HG03575 (cell line): ENCODE data around the gene NGRN.
"Not testable (repeated sequence)": the region's sequence is repeated elsewhere in the genome, so short reads cannot be mapped to it uniquely, and the experiment has no call there.

Source experiments
- ATAC-seq: cut with Tn5 transposase; IDR thresholded peaks from one replicate; pipeline ENCODE4 v1.9.1; 2021; ENCODE audit not compliant: unreplicated experiment, insufficient number of reproducible peaks, low FRiP score; ENCODE audit errors: extremely low read depth

Gene NGRN

DNA sequence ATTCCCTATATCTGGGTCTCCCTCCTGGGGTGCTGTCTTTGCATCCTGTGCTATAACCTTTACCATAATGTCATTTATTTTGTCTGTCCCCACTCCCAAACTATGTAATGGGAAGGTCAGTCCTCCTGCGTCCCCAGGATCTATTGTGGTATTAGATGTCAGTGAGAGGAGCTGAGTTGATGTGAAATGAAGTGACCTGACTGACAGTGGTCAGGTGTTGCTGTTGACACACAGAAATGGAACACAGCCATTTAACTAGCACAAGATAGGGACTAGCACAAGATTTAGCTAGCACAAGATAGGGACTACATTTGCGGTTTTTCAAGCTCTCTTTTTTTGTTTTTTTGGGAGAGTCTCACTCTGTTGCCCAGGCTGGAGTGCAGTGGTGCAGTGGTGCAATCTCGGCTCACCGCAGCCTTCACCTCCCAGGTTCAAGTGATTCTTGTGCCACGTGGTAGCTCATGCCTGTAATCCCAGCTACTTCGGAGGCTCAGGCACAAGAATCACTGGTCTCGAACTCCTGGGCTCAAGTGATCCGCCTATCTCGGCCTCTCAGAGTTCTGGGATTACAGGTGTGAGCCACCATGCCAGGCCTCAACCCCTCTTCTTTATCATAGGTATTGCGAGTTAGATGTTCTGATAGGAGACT, 5.2 kb downstream of the NGRN start:
- ATAC-seq, result no peak

DNA sequence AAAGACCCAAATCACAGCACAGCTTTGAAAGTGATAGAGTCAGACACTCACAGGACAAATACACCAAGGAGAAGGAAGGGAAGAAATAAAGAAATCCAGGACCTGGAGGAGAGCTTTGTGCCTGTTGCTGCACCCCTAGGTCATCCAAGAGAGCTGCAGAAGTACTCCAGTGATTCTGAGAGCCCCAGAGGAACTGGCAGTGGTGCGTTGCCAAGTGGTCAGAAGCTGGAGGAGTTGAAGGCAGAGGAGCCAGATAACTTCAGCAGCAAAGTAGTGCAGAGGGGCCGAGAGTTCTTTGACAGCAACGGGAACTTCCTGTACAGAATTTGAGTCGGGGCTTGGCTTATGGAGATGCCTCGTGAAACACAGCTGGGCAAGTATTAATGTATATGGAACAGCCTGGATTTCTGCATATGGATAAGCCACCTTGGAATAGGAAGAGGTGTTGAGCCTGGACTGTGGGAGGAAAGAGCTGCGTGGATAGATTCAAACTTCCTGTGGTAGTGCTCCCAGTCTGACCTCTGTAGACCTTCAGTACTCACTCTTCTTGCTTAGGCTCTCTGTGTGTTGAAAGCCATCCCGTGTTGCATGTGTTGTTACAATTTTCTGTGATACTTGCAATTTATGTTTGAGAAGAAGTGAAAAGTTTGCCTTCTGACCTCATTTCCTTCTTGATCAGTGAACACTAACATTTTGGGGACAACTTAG, 6.1 kb downstream of the NGRN start:
- no peak for ATAC-seq

DNA sequence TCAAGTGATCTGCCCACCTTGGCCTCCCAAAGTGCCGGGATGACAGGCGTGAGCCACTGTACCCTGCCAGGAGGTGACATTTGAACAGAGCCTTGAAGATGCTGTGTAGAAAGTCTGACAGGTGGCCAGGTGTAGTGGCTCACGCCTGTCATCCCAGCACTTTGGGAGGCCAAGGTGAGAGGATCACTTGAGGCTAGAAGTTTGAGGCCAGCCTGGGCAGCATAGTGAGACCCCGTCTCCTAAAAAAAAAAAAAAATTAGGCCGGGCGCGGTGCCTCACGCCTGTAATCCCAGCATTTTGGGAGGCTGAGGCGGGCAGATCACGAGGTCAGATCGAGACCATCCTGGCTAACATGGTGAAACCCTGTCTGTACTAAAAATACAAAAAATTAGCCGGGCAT, 13.0 kb downstream of the NGRN start:
- not testable (repeated sequence) for ATAC-seq

DNA sequence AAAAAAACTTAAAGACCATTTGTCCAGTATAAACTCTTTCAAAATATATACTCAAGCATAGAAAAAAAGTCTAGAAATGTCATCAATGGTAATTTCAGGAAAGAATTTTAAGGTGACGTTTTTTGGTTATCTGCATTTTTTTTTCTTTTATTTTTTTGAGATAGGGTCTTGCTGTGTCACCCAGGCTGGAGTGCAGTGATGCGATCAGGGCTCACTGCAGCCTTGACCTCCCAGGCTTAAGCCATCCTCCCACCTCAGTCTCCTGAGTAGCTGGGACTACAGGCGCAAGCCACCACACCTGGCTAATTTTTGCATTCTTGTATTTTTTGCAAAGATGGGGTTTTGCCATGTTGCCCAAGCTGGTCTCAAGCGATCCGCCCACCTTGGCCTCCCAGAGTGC, 15.3 kb downstream of the NGRN start:
- ATAC-seq, result not testable (repeated sequence)

DNA sequence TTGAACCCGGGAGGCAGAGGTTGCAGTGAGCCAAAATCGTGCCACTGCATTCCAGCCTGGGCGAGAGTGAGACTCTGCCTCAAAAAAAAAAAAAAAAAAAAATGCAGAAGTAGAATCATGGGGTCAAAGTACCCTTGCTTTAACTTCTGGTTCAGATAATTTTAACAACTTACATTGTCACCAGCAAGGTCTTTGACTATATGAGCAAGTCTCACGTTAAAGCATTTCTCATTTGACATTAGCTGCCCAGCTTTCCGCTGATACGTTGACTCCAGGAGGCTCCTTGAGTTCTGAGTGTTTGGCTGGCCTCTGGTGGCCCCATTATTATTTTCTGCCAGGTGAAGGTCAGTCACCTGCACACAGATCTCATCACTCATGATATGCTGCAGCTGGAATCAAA, 16.2 kb downstream of the NGRN start:
- not testable (repeated sequence) for ATAC-seq

DNA sequence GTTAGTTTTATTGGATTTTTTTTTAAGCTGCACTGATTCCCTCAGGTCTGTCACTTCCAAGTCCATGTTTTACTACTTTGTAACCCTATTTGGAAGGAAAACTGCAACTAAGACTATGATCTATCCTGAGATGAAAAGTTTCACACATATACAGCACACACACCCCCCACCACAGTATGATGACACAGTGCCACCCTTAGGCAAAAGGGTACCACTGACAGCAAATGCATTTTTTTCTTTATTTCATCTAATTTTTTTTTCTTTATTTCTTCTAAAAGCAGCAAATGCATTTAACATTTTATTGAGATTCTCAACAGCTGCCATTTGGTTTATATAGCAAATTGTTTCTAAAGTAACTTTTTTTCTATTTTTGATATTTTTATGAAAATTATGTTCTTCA, 21.2 kb downstream of the NGRN start:
- ATAC-seq, result no peak

DNA sequence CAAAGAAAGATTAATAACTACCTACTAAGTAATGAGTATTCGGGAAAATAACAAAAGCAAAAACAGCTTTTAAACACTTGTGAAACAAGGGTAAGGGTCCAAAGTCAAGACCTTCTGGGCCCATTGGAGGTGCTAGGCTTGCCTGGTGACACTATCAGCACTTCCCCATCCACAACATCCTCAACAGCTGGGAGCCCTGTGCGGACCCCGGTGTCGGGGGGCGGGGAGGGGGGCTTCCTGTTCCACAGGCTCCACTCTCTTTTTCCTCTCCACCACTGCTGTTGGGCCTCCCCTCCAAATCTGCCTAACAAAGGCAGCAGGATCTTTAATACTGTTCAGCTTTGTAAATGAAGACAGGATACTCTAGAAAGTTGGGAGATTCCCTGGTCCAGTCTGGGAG, 21.6 kb downstream of the NGRN start:
- no peak for ATAC-seq

DNA sequence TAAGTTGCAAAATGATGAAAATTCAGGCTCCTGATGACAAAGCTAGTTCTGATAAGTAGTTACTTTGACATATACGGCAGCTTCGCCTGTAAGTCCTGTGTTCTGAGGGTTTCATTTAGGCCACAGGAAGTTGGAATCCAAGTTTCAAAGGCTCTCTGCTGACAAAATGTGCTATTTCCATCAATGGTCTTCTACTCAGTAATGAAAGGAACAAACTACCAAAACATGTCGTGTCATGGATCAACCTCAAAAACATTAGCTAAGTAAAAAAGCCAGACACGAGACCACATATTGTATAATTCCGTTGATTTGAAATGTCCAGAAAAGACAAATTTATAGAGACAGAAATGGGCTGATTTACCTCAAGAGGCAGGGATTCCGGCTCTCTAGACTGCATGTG, 22.5 kb downstream of the NGRN start:
- ATAC-seq, result no peak

DNA sequence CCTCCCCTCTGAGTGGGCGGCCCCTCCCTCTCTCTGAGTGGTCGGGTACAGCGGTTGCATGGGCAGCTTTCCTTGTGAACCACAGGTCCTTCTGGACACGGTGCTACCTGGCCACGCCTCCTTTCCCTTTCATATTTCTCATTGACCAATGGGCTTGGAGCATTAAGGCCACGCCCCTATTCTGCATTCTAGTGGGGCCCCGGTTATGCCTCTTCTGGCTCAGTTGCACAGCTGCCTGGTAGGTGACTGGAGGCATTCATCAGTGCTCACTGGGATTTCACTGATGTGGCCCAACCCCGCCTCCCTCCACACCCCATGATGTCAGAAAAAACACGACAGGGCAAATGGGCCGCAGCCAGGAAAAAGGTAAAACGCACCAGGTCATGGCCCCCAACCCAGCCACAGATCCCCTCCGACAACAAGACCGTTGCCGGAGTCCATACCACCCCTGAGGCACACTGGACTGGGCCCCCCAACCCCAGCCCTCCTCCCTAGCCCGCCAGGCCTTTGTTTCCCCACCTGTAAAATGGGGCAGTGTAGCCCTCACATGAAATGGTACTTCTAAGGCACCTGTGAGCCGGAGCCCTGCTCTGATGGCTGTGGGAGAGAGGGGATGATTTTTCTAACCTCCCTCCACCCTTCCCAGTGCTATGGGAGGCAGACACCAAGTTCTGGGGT, 26.3 kb downstream of the NGRN start:
- no peak for ATAC-seq

DNA sequence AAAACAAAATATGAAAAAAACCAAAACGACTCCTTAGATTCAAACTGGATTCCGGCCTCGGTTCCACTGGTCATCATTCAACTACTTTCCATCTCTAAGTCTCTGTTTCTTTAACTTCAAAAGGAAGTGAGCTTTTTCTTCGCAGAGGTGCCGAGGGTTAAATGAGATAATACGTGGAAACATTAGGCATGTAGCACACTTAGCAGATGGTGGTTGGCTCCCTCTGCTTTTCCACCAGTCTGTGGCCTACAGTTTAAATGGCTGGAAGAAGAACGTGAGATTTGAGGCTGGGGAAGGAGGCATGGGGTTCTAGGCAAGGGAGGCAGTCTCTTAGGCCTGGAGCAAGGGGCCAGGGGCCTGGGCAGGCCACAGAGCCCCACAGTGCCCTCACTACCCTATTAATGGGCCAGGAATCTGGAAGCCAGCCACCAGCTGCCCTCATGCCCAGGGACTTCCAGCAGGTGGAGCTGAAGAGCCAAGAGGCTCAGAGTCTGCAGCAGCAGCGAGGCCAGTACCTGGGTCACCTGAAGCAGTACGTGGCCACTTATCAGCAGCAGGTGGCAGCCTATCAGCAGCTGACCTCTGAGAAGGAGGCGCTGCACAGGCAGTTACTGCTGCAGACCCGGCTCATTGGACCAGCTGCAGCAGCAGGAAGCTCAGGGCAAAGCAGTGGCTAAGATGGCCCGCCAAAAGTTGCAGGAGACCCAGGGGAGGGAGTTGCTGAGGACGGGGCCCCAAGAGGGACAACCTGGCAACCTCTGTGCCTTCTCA, 27.8 kb downstream of the NGRN start:
- not testable (repeated sequence) for ATAC-seq

DNA sequence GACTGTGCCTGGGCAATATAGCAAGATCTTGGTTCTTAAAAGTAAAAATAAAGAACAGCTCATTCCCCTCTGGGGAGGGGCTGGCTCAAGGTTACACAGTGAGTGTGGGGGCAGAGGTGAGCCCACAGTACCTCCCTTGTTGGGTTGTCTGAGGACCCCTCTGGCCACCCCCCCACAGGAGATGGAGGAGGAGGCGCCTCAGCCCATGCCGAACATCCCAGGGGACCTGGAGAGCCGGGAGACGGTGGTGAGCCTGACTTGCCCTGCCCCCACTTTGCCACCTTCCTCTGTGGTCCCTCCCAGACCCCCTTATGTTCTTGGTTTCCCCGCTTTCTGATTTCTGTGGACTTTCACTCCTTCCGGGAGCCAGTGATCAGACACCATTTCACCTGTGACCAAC, 28.7 kb downstream of the NGRN start:
- ATAC-seq, result no peak

DNA sequence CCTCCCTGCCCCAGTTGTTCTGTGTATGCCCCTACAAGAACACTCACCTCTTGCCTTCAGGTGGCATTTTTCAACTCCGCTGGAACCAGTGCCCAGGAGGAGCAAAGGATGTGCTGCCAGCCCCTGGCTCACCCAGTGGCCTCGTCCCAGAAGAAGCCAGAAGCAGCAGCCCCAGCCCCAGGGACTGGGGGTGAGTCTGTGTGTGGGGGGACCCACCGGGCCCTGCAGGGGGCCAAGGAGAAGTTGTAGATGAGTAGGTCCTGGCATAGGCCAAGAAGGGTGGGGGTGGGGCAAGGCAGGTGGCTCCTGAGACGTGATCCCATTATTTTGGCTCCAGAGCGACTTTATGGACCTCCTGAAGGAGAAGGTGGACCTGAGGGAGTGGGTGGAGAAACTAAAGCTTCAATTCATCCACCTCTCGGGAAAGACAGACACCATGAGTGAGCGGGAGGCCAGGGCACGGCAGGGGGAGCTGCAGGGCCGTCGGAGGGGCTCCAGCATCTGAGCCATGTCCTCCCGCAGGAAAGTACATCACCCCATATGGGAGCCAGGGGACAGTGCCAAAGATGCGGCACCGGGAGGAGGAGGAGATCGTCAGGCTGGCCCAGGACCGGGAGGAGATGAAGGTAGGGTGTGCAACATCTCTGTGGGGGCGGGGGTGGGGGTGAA, 29.3 kb downstream of the NGRN start:
- no peak for ATAC-seq

DNA sequence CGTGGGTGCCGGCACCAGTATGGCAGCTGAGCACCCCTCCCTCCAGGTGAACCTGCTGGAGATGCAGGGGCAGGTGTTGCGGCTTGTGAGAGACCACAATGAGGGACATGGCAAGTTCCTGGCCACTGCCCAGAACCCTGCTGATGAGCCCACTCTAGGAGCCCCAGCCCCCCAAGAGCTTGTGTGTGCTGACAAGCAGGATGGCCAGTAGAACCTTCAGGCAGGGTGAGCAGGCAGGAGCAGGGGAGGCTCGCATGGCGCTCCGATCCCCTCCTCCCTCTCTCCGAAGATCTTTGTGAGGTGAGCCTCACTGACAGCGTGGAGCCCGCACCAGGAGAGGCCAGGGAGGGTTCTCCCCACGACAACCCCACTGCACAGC, 29.8 kb downstream of the NGRN start:
- no peak for ATAC-seq

DNA sequence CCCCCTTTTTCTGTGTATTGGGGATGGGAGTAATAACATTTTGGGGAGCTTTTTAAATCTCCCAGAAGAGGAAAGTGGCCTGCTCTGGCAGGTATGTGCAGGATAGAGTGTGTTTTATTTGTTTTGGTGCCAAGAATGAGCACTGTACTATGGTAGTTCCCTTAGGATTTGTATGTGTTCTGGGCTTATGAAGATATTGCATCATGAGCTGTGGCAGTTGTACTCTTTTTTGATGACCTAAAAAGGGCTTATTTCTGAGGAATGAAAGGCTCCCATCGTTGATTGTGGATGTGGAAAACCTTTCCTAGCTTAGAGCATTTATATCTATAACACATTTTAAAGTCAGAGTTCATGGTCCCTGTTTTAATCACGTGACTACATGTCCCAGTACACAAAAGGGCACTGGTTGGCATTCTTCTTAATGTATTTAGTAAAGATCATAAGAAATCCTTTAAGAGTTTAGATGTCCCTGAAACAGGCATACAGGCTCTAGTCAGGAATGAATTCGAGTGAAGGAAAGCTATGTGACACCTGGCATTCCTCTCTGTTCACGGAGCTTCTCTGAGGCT, 30.9 kb downstream of the NGRN start:
- ATAC-seq, result not testable (repeated sequence)

DNA sequence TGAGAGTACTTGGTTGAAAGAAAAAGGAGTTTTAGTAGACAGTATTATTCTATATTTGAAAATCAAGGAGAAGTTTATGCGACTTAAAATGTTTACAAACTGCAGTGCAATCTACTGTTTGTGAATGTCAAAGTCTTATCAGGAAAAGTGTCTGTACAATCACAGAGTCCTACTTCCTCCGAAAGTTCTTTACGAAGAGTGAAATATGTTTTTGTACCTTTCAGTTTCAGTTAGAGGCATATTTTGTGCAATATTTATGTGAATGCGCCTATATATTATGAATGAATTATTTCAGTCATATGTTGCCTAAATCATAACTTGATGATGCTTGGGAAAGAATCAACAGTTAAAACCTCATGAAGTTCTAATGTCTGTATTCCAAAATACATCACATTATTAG, 31.5 kb downstream of the NGRN start:
- ATAC-seq, result no peak

DNA sequence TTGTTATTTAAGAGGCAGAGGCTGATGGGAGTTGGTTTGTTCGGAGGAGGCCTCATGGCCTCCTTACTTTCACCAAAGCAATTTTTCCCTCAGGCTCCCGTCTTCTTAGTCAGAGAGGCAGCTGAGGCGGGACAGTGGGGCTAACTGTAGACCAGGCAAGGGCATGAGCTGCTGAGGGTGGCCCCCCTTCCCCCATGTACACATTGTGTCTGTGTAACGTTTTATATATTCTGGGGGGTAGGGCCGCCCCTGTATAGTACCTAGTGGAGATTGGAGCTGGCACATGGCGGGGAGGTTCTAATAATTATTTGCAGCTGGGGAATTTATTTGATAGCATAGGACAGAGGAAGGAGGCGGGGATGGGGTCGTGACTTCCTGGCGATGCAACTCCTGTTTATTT, 35.1 kb downstream of the NGRN start:
- ATAC-seq, result no peak

DNA sequence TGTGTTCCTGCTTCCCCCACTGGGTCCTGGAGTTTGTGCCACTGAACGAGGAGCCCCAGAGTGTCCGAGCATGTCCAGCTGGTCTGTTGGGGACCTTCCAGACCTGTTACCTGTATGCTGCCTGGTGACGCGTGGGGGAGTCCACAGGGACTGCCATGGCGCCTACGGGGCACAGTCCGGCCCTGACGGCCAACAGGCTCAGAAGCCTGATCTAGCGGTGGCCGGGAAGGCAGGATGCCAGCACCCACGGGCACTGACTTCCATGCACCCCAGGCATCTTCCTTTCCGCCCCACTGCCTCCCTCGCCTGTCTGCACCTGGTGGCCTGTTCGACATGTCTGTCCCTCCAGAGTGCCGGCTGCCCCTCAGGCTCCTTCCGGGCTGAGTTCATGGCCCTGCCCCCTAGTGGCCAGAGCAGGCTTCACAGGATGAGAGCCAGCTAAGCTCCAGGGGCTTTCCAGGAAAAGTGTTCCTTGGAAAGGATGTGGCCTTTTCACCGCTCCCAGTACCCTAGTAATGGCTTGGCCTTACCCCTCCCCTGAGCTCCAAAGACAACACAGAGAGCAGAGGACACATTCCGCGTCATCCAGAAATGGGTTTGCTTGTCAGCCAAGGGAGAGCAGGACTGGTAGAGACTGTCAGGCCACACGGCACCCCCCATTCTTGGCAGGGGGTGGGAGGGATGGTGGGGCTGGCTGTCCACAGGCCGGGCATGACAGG, 35.7 kb downstream of the NGRN start:
- no peak for ATAC-seq

DNA sequence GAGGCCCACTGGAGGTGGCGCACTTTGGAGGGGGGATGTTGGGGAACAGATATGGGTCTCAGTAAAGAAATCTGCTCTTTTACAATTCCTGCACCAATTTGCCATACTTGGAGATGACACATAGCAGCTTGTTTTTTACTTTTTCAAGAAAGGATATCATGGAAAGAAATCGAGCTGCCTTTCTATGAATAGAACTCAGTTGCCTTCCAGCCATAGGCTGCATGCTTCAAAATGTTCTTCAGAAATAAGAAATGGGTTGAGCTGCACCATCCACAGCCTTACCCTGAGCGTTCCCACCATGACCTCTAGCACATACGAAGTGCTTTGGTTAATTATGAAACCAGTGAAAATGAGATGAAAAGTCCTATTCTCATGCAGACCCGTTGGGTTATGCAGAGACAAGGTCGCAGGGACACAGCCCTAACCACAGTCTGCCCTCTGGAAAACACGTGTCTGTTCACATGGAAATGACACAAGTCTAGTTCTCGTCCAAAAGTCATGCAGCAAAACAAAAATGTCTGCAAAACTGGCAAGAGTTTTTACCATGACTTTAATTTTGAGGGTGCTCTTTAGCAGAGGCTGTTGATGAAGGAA, 36.3 kb downstream of the NGRN start:
- no peak for ATAC-seq
